GM18907 (cell line): ENCODE data around the gene RPUSD1.
"Not testable (repeated sequence)": the region's sequence is repeated elsewhere in the genome, so short reads cannot be mapped to it uniquely, and the experiment has no call there.

ENCODE experiments used
- ATAC-seq: cut with Tn5 transposase; IDR thresholded peaks from one replicate; pipeline ENCODE4 v1.9.1; 2021; ENCODE audit warnings: mild to moderate bottlenecking, moderate library complexity; ENCODE audit not compliant: unreplicated experiment

The RPUSD1 gene

DNA sequence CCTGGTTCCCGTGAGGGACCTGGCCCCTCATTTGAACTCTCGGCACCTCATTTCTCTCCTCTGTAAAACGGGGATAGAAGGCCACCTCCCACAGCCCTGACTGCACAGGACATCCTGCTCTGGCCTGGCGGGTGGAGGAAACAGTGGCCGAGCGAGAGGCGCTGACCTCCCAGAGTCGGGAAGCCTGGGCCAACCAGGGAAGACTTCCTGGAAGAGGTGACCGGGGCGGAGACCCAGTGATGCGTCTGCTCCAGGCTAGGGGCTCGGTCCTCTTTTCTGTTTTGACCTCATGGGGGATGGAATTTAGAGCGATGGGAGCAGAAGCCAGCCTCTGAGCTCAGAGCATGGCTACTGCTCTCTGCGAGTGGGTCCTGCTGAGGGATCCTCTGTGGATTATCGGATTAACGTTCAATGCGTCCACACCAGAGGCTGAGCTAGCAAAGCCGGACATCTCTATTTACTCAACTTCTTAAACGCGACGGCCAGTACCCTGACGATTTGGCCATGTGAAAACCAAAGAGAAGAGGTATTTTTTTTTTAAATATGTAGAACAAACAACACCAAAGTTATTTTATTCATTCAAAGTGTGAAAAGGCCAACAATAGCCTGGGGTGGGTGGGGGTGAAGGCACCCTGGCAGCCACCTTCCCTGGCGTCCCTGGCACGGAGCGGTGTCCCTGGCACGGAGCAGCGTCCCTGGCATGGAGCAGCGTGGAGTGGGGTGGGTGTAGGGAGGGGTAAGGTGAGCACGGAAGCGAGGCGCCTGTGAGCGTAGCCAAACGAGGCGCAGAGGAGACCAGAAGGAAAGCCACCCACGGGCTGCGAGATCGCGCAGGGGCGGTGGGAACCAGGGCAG is 36.8 kb downstream of the RPUSD1 start:
- no peak for ATAC-seq

DNA sequence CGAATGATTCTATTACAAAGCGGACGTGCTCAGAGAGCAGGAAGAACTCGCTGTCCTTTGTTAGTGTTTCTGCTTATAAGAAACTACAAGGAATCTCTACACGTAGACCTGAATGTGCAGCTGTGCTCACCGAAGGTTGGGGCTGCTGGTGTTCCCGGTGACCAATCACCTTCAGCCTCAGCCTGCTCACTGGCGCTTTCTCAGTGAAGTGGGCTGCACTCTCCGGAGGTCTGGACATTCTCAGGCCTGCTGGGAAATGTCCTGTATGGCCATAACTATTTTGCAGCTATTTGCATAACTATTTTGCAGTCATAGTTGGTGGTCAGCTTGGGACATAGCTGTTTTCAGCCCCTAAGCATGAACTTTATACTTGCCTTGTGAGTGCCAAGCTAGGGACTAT is 37.7 kb downstream of the RPUSD1 start:
- no peak for ATAC-seq

DNA sequence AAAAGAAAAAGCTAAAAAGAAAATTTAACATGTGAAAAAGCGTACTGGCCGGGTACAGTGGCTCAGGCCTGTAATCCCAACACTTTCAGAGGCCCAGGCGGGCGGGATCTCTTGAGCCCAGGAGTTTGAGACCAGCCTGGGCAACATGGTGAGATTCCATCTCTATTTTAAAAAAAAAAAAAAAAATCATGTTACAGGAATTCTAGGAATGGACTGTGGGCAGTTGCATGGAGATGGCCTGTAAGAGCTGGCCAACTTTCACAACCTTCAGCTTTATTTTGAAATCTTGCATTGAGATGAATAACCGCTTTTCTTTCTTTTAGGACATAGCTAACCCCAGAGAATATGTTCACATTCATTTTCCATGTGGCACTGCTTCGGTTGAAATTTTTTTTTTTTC is 39.2 kb downstream of the RPUSD1 start:
- ATAC-seq, result no peak

DNA sequence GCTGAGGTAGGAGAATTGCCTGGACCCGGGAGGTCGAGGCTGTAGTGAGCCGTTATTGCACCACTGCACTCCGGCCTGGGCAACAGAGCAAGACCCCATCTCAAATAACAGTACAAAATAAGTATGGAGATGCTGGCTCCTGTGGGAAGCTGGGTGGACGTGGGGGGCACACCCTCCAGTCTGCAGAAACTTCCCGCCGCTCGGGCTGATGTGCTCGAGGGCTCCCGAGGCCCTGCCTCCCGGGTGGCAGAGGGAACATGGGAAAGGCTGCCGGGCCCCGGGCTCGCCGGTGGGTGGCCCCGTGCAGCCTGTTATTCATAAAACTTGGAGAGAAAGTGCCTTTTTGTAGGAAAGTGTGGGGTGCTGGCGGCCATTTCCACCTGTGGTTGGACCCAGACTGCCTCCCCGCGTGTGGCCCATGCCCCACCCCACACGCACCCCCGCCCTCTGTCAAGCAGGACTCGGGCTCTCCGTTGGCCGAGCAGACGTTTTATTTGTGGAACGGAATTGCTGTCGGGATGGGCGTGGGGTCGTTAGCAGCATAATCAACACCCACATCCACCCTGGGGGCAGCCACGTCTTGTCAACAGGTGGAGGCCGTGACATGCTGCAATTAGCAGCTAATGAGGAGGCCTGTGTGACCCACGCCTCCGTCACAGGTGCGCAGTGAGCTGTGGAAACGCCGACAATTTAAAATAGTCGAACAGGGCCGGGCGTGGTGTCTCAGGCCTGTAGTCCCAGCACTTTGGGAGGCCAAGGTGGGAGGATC is 40.0 kb downstream of the RPUSD1 start:
- no peak for ATAC-seq

DNA sequence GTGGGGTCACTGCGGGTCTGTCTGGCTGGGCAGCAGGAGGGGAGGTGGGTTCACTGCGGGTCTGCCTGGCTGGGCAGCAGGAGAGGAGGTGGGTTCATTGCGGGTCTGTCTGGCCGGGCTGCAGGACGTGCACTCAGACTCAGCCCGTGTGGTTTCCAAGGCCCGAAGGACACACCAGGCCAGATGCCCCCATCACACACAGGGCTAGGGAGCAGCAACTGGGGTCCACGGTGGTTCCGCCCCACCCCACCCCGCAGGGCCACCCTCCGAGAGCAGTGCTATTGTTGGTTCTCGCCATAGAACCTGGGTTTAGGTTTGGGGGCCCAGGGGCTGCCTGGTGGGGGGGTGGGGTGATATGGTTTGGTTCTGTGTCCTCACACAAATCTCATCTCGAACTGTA is 41.5 kb downstream of the RPUSD1 start:
- no peak for ATAC-seq

DNA sequence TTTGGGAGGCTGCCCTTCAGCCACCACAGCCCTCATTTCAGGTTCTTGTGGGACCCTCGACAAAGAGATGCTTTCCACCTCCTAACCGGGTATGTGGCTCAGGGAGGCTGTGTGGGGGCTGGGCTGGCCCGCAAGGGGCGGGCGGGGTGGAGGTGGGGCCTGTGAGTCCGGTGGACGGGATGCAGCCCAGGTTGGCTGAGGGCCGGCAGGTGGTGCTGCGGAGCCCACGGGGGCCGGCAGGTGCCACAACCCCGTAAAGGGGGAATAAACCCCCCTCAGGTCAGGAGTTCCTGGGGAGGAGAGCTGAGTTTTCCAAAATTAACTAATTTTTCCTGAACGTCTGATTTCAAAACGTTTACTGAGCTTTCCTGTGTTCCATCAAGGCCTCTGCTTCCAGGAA is 42.4 kb downstream of the RPUSD1 start:
- no peak for ATAC-seq

DNA sequence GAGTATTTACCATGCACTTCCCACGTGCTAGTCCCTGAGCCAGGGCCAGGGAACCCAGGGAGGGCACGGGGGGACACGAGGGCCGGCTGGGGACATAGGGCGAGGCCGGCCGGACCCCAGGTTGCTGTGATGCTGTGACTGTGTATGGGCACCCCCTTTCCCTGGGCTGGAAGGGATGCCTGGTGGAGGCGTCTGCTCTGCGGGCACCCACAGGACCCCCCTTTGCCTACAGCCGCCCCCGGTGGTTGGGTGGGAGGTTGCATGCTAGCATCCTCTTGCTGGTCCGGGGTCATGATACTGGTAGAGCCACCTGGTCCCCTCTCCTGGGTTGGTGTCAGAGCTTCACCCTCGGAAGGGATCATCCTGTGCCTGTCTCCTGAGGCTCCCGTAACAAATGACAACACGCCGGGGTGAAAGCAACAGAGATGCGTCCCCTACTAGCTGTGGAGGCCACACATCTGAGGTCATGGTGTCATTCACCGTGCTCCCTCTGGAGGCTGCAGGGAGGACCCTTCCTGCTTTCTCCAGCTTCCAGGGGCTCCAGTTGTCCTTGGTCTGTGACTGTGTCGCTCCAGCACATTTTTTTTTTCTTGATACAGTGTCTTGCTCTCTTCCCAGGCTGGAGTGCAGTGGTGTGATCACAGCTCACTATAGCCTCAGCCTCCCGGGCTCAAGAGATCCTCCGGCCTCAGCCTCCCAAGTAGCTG is 44.2 kb downstream of the RPUSD1 start:
- no peak for ATAC-seq

DNA sequence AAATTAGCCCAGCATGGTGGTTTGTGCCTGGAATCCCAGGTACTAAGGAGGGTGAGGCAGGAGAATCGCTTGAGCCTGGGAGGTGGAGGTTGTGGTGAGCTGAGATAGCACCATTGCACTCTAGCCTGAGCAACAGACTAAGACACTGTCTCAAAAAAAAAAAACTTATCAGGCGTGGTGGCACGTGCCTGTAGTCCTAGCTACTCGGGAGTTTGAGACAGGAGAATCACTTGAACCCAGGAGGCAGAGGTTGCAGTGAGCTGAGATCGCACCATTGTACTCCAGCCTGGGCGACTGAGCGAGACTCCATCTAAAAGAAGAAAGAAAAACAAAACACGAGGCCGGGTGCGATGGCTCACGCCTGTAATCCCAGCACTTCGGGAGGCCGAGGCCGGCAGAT is 45.3 kb downstream of the RPUSD1 start:
- not testable (repeated sequence) for ATAC-seq

DNA sequence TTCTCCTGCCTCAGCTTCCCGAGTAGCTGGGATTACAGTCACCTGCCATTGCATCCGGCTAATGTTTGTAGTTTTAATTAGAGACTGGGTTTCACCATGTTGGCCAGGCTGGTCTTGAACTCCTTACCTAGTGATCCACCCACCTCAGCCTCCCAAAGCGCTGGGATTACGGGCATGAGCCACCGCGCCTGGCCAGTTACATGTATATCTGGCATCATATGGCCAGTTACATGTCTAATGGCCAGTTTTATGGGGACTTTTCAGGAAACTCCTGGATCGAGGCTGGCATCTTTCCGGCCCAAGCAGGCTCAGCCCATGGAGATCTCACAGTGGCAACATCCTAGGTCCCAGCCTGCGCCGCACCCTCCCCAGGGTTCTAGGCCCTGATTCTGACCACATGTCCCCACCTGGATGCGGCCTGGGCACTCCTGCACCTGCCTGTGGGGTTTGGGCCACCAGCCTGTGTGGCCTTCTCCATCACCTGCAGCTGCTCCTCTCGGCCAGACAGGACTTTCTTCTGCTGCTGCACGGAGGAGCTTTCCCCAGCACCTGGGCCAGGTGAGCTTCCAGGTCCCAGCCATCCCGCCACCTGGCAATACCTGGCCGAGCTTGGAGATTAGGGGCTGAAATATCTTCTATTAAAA is 46.1 kb downstream of the RPUSD1 start:
- ATAC-seq, result no peak

DNA sequence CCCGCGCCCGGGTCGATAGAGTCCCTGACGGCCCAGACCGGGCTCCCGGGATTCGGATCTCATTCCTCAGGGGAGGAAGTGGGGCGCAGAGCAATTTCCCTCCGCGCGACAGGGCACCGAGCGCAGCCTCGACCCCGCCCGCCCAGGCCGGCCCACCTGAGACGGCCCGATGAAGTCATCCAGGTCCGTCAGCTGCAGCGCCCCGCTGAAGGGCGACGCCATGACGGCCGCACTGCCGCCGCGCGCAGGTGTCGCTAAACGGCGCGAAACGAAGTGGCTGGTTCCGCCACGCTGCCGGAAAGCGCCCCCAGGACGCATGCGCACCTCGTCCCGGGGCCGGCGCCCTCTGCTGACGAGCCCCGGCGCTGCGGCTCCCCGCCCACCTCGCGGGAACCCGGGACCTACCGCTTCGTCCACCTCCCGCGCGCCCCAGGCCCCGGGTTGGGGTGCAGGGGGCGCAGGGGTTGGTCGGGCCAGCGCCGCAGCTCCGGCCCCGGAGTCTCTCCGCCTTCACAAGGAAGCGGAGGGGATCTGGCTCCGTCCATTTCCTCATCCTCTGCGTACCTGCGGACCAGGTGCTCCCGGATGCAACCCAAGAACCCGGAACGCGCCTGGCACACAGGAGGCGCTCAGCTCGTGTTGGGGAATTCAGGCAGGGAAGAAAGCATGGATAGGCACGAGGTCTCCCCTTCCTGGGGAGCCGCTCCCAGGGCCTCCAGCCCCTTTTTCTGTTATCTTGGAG is 47.2 kb downstream of the RPUSD1 start, which contains the start of gene CIAO3:
Gene CIAO3 (minus strand): TSS at position 234 of the 742 bp plus-strand sequence. CDS start 12 bp downstream, at position 222.
- ATAC-seq, result peak; percentile 75

DNA sequence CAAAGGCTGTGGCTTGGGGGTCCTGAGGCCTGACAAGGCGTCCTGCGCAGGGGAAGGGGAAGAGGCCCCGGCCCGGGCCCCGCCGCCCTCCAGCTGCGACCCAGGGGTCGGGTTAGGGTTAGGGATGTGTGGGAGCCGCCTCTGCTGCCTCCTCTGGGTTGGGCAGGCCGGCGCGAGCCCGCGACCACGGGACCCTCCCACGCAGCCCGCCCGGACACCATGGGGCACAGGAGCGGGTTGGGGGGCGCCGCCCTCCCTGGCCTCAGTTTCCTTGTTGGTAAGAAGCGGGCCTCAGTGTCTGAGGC is 47.8 kb downstream of the RPUSD1 start:
- ATAC-seq, result peak; percentile 20

DNA sequence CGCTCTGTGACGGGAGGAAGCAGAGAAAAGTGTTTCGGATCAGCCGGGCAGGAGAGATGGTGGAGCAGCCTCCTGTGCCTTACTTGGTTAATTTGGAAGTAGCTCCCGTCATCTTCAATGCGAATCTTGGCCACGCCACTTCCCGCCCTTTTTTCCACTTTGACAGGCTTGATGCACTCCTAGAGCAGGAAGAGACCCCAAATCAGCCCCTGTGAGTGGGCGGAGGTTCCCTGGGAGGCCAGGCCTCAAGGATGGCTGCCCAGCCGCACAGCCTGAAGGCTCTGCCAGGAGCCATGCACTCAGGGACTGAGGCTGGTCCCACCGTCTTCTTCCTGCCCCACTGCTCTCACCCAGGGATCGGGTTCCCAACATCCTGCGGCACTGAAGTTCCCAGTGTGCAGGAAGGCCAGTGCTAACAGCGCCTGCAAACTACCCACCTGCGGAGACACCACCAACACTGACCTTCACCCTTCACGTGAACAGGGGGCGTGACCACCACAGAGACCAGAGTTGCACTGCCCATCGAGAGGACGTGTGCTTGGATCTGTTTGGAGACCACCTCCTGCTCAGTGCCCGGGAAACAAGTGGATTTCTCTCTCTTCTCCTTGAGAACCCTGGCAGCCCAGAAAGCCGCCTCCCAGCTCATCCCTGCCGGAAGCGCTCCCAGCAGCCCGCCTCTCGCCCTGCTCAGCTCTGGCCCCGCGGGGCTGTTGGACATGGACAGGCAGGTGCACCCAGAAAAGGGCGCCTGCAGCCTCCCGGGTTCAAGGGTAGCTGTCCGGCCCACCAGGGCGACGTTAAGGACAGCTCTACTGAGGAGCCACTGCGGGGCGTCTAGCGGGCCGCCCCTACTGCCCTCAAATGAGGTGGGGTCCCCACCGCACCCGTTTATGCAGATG is 48.4 kb downstream of the RPUSD1 start:
- no peak for ATAC-seq

DNA sequence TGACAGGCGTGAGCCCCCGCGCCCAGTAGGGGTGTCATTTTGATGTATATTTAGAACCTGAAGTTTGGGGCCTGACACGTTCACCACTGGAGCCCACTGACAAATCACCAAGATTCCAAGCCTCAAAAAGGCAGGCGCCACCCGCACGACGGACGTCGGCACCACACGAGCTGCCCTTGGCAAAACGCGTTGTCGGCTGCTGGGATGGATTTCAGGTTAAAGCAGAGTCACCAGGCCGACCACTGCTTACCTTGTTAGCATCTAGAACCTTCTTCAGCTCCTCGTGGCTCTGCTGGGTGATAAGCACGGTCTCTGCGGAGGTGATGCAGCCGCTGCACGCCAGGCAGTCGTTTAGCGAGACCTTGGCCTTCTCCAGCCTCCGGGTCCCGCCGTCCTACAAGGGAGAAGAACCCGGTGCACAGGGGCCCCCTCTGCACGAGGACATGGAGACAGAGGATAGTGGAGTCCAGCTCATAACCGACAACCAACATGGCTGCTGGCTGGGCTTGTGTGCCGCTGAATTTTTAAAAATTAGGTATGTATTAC is 51.2 kb downstream of the RPUSD1 start:
- no peak for ATAC-seq

DNA sequence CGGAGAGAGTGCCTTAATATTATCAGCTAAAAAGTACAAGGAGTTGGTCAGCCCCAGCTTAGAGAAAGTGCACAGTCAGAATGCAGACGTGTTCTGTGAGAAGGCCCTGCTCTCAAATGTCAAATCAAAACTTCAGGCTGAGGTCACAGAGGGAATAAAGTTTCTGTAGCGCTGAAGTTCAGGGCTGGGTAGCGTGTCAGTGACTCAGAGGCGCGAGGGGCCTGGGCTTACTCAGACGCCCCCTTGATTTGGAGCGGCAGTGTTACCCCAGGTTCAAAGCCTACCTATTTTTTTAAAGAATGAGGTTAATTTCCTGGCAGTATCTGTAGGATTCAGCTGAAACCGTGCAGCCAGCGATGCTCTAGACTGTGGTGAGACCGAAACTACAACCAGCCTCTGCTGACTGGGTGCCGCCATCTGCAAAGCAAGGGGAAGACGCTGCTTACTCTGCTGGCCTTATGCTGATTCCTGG is 52.2 kb downstream of the RPUSD1 start:
- ATAC-seq, result no peak

DNA sequence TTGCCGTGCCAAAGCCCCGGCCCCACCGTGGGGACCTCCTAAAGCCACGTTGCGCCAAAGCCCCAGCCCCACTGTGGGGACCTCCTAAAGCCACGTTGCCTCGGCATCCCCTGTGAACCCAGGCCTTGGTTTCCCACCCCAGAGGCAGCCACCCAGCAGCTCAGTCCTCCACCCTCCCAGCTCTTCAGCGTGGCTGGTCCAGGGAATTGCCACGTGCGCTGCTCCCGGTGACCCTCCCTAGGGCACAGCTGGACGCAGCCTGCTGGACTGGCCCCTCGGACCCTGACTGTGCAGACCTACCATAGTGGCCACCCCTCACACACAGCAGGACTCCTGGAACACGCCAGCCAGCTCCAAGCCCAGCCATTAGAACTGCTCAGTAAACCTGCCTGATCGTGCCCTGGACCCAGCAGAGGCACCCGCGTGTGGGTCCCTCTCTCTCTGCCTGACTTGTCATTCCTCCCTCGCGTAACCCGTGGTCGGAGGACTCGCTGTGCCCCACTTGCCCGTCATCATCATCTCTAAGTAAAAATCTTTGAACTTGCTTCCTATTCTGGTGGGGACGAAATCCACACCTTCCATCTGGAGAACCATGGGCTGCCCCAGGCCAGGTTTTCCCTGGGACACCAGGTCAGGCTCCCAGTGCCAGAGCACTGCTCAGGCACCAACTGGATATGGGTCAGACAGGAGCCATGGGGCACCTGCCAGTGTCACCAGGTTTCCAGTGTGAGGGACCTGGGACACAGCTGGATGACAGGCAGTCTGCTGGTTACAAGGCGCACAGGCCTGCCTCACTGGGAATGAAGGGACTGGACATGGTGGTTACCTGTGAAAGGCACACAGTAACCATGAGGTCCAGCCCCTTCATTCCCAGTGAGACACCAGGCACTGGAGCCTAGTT is 53.0 kb downstream of the RPUSD1 start:
- no peak for ATAC-seq
